GM12873 (cell line): ENCODE measurements around the gene KHDC1.

Source experiments
- CTCF ChIP-seq: IDR thresholded peaks from 2 replicates; pipeline ENCODE4 v1.5.1; 2012; ENCODE audit warnings: low read depth, mild to moderate bottlenecking, moderate library complexity, low read length, control low read depth; ENCODE audit not compliant: insufficient read depth; ENCODE audit errors: missing control alignments

KHDC1 gene

GRCh38 chr6:73207221-73207837 lies 55.7 kb downstream of the KHDC1 start:
- no peak for TF ChIP-seq CTCF

GRCh38 chr6:73204252-73204651 lies 58.7 kb downstream of the KHDC1 start:
- no peak for TF ChIP-seq CTCF

GRCh38 chr6:73203098-73203497 lies 59.9 kb downstream of the KHDC1 start:
- no peak for TF ChIP-seq CTCF

- no peak for TF ChIP-seq CTCF
Observed at GRCh38 chr6:73200735-73201134, 62.3 kb downstream of the KHDC1 start.

- TF ChIP-seq CTCF = no peak
Observed at GRCh38 chr6:73200247-73200646, 62.7 kb downstream of the KHDC1 start.

GRCh38 chr6:73194744-73195143 lies 68.3 kb downstream of the KHDC1 start:
- TF ChIP-seq CTCF = no peak
